H1 (cell line): ENCODE data around the gene ZNF532. TPM values are rescaled to one million over a fixed set of nuclear protein-coding genes. Genes with fewer than 3 reads are reported as not detected.

Source experiments
- TEAD4 ChIP-seq: IDR thresholded peaks from 2 replicates; pipeline ENCODE4 v1.6.1; 2012; ENCODE audit warnings: low read depth, low read length, inconsistent platforms, mixed read lengths
- polyA plus RNA-seq, 7 experiments: library from polyadenylated mRNA; depleted of rRNA in 3 of 7; stranded (reverse) in 5 of 7; unstranded in 2 of 7; fragments of >200 nt in 5 of 7; fragments of 200-250 nt in 2 of 7; gene quantifications; 1 replicate in 5 of 7; 2 replicates in 1 of 7; 4 replicates in 1 of 7; pipeline versions ENCODE4 v1.2.1 to v1.2.3, GENCODE V29; 2011 to 2013; ENCODE audit warnings: missing spikeins in 2 of 7, mixed read lengths in 2 of 7
- total RNA-seq: library from RNA; stranded (reverse); fragmentation: NEBNext Ultra II Directional; extraction: Animal tissue kit (Norgen Biotek cat#: 25700); gene quantifications from 2 replicates; pipeline ENCODE4 v1.2.1, GENCODE V29; 2021
- TF ChIP-seq, protein P1 (sequence below): fragments of 300-600 bp; sonication (generic); IDR thresholded peaks from 2 replicates; pipeline ENCODE4 v1.7.1; 2012; ENCODE audit warnings: low read length, moderate library complexity, mild to moderate bottlenecking, inconsistent platforms; ENCODE audit not compliant: insufficient replicate concordance

Gene ZNF532
- total and polyA plus RNA-seq, 2 of the 8 experiments (the other 6 are each of a cell fraction or from before 2014, with no cell fraction given): 143 to 240 TPM

- TF ChIP-seq, protein P1, sequence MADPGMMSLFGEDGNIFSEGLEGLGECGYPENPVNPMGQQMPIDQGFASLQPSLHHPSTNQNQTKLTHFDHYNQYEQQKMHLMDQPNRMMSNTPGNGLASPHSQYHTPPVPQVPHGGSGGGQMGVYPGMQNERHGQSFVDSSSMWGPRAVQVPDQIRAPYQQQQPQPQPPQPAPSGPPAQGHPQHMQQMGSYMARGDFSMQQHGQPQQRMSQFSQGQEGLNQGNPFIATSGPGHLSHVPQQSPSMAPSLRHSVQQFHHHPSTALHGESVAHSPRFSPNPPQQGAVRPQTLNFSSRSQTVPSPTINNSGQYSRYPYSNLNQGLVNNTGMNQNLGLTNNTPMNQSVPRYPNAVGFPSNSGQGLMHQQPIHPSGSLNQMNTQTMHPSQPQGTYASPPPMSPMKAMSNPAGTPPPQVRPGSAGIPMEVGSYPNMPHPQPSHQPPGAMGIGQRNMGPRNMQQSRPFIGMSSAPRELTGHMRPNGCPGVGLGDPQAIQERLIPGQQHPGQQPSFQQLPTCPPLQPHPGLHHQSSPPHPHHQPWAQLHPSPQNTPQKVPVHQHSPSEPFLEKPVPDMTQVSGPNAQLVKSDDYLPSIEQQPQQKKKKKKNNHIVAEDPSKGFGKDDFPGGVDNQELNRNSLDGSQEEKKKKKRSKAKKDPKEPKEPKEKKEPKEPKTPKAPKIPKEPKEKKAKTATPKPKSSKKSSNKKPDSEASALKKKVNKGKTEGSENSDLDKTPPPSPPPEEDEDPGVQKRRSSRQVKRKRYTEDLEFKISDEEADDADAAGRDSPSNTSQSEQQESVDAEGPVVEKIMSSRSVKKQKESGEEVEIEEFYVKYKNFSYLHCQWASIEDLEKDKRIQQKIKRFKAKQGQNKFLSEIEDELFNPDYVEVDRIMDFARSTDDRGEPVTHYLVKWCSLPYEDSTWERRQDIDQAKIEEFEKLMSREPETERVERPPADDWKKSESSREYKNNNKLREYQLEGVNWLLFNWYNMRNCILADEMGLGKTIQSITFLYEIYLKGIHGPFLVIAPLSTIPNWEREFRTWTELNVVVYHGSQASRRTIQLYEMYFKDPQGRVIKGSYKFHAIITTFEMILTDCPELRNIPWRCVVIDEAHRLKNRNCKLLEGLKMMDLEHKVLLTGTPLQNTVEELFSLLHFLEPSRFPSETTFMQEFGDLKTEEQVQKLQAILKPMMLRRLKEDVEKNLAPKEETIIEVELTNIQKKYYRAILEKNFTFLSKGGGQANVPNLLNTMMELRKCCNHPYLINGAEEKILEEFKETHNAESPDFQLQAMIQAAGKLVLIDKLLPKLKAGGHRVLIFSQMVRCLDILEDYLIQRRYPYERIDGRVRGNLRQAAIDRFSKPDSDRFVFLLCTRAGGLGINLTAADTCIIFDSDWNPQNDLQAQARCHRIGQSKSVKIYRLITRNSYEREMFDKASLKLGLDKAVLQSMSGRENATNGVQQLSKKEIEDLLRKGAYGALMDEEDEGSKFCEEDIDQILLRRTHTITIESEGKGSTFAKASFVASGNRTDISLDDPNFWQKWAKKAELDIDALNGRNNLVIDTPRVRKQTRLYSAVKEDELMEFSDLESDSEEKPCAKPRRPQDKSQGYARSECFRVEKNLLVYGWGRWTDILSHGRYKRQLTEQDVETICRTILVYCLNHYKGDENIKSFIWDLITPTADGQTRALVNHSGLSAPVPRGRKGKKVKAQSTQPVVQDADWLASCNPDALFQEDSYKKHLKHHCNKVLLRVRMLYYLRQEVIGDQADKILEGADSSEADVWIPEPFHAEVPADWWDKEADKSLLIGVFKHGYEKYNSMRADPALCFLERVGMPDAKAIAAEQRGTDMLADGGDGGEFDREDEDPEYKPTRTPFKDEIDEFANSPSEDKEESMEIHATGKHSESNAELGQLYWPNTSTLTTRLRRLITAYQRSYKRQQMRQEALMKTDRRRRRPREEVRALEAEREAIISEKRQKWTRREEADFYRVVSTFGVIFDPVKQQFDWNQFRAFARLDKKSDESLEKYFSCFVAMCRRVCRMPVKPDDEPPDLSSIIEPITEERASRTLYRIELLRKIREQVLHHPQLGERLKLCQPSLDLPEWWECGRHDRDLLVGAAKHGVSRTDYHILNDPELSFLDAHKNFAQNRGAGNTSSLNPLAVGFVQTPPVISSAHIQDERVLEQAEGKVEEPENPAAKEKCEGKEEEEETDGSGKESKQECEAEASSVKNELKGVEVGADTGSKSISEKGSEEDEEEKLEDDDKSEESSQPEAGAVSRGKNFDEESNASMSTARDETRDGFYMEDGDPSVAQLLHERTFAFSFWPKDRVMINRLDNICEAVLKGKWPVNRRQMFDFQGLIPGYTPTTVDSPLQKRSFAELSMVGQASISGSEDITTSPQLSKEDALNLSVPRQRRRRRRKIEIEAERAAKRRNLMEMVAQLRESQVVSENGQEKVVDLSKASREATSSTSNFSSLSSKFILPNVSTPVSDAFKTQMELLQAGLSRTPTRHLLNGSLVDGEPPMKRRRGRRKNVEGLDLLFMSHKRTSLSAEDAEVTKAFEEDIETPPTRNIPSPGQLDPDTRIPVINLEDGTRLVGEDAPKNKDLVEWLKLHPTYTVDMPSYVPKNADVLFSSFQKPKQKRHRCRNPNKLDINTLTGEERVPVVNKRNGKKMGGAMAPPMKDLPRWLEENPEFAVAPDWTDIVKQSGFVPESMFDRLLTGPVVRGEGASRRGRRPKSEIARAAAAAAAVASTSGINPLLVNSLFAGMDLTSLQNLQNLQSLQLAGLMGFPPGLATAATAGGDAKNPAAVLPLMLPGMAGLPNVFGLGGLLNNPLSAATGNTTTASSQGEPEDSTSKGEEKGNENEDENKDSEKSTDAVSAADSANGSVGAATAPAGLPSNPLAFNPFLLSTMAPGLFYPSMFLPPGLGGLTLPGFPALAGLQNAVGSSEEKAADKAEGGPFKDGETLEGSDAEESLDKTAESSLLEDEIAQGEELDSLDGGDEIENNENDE: no peak
- TF ChIP-seq TEAD4: peak; percentile 36; the same call in 1 of the 2 replicates
Measured at GRCh38 chr18:58952858-58953257, 88.2 kb downstream of the ZNF532 start (continued).
